DOHH2 (cell line): ENCODE data around the gene MID1.

Source experiments
- H3F3A ChIP-seq: fragments of 200-600 bp; sonication (generic), shearing (Covaris generic); 2 replicates; pipeline ENCODE4 v1.6.0; 2016; ENCODE audit warnings: antibody characterized with exemption, mild to moderate bottlenecking; ENCODE audit not compliant: control insufficient read depth, insufficient read depth
- H3K27ac ChIP-seq: fragments of 200-600 bp; sonication (generic); 2 replicates; pipeline ENCODE4 v1.5.1; 2014; ENCODE audit warnings: low read depth, mild to moderate bottlenecking, low read length, moderate library complexity
- H3K27me3 ChIP-seq: fragments of 200-600 bp; sonication (generic); 2 replicates; pipeline ENCODE4 v1.6.1; 2014; ENCODE audit warnings: mild to moderate bottlenecking, low read length, mixed read lengths; ENCODE audit not compliant: control insufficient read depth
- H3K36me3 ChIP-seq: fragments of 200-600 bp; sonication (generic); 2 replicates; pipeline ENCODE4 v1.6.1; 2014; ENCODE audit warnings: mild to moderate bottlenecking, low read length, moderate library complexity, mixed read lengths; ENCODE audit not compliant: control insufficient read depth
- H3K4me1 ChIP-seq: fragments of 200-600 bp; sonication (generic); 2 replicates; pipeline ENCODE4 v1.6.1; 2014; ENCODE audit warnings: mild to moderate bottlenecking, low read length, mixed read lengths; ENCODE audit not compliant: control insufficient read depth
- H3K4me2 ChIP-seq: fragments of 200-600 bp; sonication (generic); 2 replicates; pipeline ENCODE4 v1.6.0; 2014; ENCODE audit warnings: mild to moderate bottlenecking, low read length, moderate library complexity
- H3K4me3 ChIP-seq: fragments of 200-600 bp; sonication (generic); 2 replicates; pipeline ENCODE4 v1.5.1; 2014; ENCODE audit warnings: mild to moderate bottlenecking, low read length, mixed read lengths
- H3K79me2 ChIP-seq: fragments of 200-600 bp; sonication (generic); 2 replicates; pipeline ENCODE4 v1.6.1; 2014; ENCODE audit warnings: mild to moderate bottlenecking, low read length, mixed read lengths; ENCODE audit not compliant: control insufficient read depth
- H3K9me2 ChIP-seq: fragments of 200-600 bp; sonication (generic); replicated peaks from 2 replicates; pipeline ENCODE4 v1.6.1; 2014; ENCODE audit warnings: mild to moderate bottlenecking, low read length, mixed read lengths; ENCODE audit not compliant: control insufficient read depth
- H3K9me3 ChIP-seq: fragments of 200-600 bp; sonication (generic); 2 replicates; pipeline ENCODE4 v1.6.1; 2014; ENCODE audit warnings: antibody characterized with exemption, low read length, mixed read lengths; ENCODE audit not compliant: control insufficient read depth, insufficient read depth
- H4K20me1 ChIP-seq: fragments of 200-600 bp; sonication (generic); 2 replicates; pipeline ENCODE4 v1.6.0; 2014; ENCODE audit warnings: low read depth, mild to moderate bottlenecking, antibody characterized with exemption, low read length, moderate library complexity; ENCODE audit not compliant: control insufficient read depth, insufficient read depth
- CTCF ChIP-seq: fragments of 200-600 bp; sonication (generic); IDR thresholded peaks from one replicate; pipeline ENCODE4 v1.5.1; 2014; ENCODE audit warnings: antibody characterized with exemption, mild to moderate bottlenecking, low read depth, low read length; ENCODE audit not compliant: poor library complexity, severe bottlenecking
- EZH2phosphoT487 ChIP-seq: fragments of 200-600 bp; sonication (generic); IDR thresholded peaks from 2 replicates; pipeline ENCODE4 v1.6.1; 2017; ENCODE audit warnings: borderline replicate concordance, mild to moderate bottlenecking, antibody characterized with exemption, low read length, moderate library complexity, mixed read lengths

MID1 gene

GRCh38 chrX:10631416-10632145, 11.2 kb upstream of the MID1 start:
- no peaks in the 10 kb centered on the region for H3K79me2 ChIP-seq
- H3K9me2 ChIP-seq = no peaks in the 10 kb centered on the region
- no peaks in the 10 kb centered on the region for H3K9me3 ChIP-seq
- no peaks in the 10 kb centered on the region for H3K27me3 ChIP-seq
- no peak overlapping the region for H3K4me3 ChIP-seq
- H3K4me2 ChIP-seq = no peak overlapping the region
- no peak for TF ChIP-seq CTCF
- TF ChIP-seq EZH2phosphoT487 = no peak
- no peaks in the 10 kb centered on the region for H3F3A ChIP-seq
- H3K36me3 ChIP-seq = no peaks in the 10 kb centered on the region
- no peak overlapping the region for H3K27ac ChIP-seq
- no peaks in the 10 kb centered on the region for H4K20me1 ChIP-seq
- H3K4me1 ChIP-seq = no peaks in the 10 kb centered on the region

- Histone ChIP-seq H3K4me3 (no peak overlapping the region), H4K20me1 (no peaks in the 10 kb centered on the region), H3K9me3 (no peaks in the 10 kb centered on the region), H3K79me2 (no peaks in the 10 kb centered on the region), H3F3A (no peaks in the 10 kb centered on the region), H3K4me1 (no peaks in the 10 kb centered on the region), H3K36me3 (no peaks in the 10 kb centered on the region), H3K27me3 (no peaks in the 10 kb centered on the region), H3K4me2 (no peak overlapping the region), H3K9me2 (no peaks in the 10 kb centered on the region), H3K27ac (no peak overlapping the region)
- TF ChIP-seq CTCF (no peak), EZH2phosphoT487 (no peak)
Measured at GRCh38 chrX:10630320-10630719, 9.9 kb upstream of the MID1 start.

- Histone ChIP-seq H4K20me1 (no peaks in the 10 kb centered on the region), H3K79me2 (no peaks in the 10 kb centered on the region), H3K27ac (no peak overlapping the region), H3F3A (no peaks in the 10 kb centered on the region), H3K9me3 (no peaks in the 10 kb centered on the region), H3K4me3 (no peak overlapping the region), H3K4me1 (no peaks in the 10 kb centered on the region), H3K9me2 (no peaks in the 10 kb centered on the region), H3K4me2 (no peak overlapping the region), H3K36me3 (no peaks in the 10 kb centered on the region), H3K27me3 (no peaks in the 10 kb centered on the region)
- TF ChIP-seq EZH2phosphoT487 = no peak
- no peak for TF ChIP-seq CTCF
Measured at GRCh38 chrX:10629905-10630304, 9.5 kb upstream of the MID1 start.
